Subcutaneous abdominal adipose tissue (tissue), 5 donors: ENCODE measurements around the gene LIMS4.
"Not testable (repeated sequence)": the region's sequence is repeated elsewhere in the genome, so short reads cannot be mapped to it uniquely, and the experiment has no call there.

Experiments
- H3K27ac ChIP-seq: one replicate; pipeline ENCODE4 v1.7.0; 2013; ENCODE audit warnings: low read depth, mild to moderate bottlenecking, inconsistent platforms, low read length, moderate library complexity
- H3K27me3 ChIP-seq, 5 donors: one replicate each; pipeline ENCODE4 v1.7.0; 2013; ENCODE audit warnings: low read length in 5 of 5, inconsistent platforms in 1 of 5; ENCODE audit not compliant: control insufficient read depth in 5 of 5, insufficient read depth in 4 of 5
- H3K36me3 ChIP-seq, 5 donors: one replicate each; pipeline ENCODE4 v1.7.0; 2013; ENCODE audit warnings: low read length in 5 of 5; ENCODE audit not compliant: control insufficient read depth in 5 of 5, insufficient read depth in 5 of 5
- H3K4me1 ChIP-seq, 5 donors: one replicate each; pipeline ENCODE4 v1.7.0; 2013; ENCODE audit warnings: low read length in 5 of 5, mild to moderate bottlenecking in 3 of 5, moderate library complexity in 1 of 5; ENCODE audit not compliant: control insufficient read depth in 5 of 5, insufficient read depth in 5 of 5
- H3K4me3 ChIP-seq, 5 donors: one replicate each; pipeline ENCODE4 v1.7.0; 2013; ENCODE audit warnings: low read length in 5 of 5, low read depth in 1 of 5
- H3K9ac ChIP-seq, 5 donors: one replicate each; pipeline ENCODE4 v1.7.0; 2013; ENCODE audit warnings: low read length in 5 of 5, mild to moderate bottlenecking in 4 of 5, moderate library complexity in 3 of 5
- H3K9me3 ChIP-seq, 5 donors: one replicate each; pipeline ENCODE4 v1.7.0; 2013; ENCODE audit warnings: low read length in 5 of 5; ENCODE audit not compliant: control insufficient read depth in 5 of 5
- donor health status: healthy.
- donor health status: healthy.
- donor health status: healthy.
- donor health status: healthy.
- donor health status: healthy.

Gene LIMS4

DNA sequence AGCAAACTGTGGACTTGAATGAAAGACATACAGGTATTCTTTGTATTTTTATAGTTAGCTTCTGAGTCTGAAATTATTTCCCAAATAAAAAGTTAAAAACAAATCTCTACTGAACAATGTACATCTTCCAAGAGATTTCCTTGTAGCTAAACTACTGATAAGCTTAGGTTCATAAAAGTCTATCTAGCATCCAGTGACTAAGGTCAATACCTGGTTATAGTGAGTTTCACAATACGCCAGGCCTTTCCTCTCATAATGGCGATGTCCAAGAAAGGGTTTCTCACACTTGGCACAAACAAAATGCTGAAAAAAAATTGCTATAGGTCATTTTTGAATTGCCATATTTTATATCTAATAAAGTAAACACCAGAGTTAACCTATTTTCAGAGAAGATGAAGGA, 21.7 kb downstream of the LIMS4 start:
- H3K9me3 ChIP-seq, H3K27me3 ChIP-seq, H3K4me1 ChIP-seq: not testable (repeated sequence)

DNA sequence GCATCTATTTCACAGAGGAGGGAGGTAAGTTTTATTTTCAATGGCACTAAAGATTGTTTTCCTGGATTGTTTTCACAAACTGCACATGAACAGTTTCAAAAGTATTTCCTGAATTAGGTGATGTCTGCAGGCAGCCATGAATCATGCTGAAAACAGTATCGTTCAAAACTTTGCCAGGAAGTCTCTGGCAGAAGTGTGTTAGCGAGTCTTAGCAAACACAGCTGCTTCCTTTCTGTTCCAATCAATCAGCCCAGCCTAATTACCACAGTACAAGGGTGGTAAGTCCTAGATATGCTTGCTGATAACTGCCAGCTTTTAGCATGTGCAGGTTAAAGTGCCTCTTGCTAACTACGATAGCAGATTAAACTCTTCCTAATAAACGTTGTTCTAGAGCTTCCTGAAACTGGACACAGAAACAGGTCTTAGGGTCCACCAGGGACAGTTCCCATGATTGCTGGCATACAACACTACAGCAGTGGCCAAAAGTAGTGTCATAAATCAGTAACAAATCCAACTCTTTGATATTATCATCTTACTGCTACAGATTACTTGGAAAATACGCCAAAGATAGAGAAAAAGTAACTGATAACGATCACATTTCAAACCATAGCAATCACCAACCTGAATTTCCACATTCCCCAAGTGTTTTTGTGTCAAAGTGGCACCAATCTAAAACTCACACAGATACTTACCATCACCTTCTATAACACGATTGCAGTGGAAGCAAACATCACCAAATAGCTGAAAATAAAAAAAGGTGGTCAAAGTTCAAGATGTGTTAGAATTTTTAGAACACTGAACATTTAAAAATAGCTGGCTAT, 23.3 kb downstream of the LIMS4 start:
- H3K9ac ChIP-seq, H3K36me3 ChIP-seq, H3K27me3 ChIP-seq, H3K4me1 ChIP-seq, H3K27ac ChIP-seq, H3K4me3 ChIP-seq, H3K9me3 ChIP-seq: not testable (repeated sequence)

More for the DNA sequence above, 21.7 kb downstream of the LIMS4 start:
- H3K27ac ChIP-seq, H3K9ac ChIP-seq, H3K36me3 ChIP-seq, H3K4me3 ChIP-seq: not testable (repeated sequence)

DNA sequence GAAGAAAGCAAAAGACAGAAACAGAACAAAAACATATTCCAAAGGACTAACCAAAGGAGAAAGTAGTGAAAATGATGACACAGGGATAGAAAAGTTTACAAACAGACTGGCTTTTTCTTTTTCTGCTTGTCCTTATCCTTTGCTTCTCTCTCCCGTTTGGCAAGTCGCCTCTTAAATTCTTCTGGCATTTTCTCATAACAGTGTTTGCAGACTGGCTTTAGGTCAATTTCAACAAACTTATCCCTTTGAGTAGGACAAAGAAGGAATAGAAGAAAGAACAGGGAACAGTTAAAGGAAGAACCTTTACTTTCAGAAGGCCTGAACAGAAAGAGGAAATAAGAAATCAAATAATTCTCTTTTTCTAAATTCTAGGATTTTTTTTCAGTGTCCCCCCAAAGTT, 26.0 kb downstream of the LIMS4 start:
- H3K9ac ChIP-seq, H3K27me3 ChIP-seq, H3K9me3 ChIP-seq, H3K27ac ChIP-seq, H3K4me1 ChIP-seq, H3K4me3 ChIP-seq, H3K36me3 ChIP-seq: not testable (repeated sequence)

DNA sequence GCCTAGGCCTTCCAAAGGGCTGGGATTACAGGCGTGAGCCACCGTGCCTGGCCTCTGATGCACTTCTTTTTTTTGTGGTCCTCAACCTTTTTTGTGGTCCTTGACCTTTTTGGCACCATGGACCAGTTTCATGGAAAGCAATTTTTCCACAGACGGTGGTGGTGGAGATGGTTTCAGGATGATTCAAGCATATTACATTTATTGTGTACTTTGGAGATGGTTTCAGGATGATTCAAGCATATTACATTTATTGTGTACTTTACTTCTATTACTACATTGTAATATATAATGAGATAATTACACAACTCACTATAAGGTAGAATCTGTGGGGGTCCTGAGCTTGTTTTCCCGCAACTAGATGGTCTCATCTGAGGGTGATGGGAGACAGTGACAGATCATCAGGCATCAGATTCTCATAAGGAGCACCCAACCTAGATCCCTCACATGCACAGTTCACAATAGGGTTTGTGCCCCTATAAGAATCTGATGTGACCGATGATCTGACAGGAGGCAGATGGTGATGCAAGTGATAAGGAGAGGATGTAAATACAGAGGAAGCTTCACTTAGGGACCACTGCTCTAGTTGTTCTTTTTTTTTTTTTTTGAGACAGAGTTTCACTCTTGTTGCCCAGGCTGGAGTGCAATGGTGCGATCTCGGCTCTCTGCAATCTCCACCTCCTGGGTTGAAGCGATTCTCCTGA, 29.2 kb downstream of the LIMS4 start:
- H3K27me3 ChIP-seq, H3K4me1 ChIP-seq, H3K9ac ChIP-seq, H3K9me3 ChIP-seq, H3K36me3 ChIP-seq, H3K4me3 ChIP-seq, H3K27ac ChIP-seq: not testable (repeated sequence)

DNA sequence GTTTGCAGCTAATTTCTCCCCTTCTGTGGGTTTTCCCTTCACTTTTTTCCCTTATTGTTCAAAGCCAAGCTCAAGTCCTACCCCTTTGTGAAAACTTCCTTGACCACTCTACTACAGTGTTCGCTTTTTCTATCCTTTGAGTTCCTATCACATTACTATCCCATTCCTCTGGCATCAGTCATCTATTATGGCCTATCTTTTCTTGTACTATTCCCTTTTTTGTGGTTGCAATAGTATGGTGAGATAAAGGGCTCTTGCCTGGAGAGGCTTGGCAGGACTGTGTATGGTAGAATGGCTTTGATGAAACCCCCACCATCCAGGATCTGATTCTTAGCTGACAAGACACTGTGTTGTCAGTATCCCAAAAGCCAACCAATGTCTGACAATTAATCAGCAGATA, 30.7 kb downstream of the LIMS4 start:
- not testable (repeated sequence) for H3K36me3 ChIP-seq, H3K27ac ChIP-seq, H3K4me1 ChIP-seq, H3K4me3 ChIP-seq, H3K9me3 ChIP-seq, H3K27me3 ChIP-seq, H3K9ac ChIP-seq

DNA sequence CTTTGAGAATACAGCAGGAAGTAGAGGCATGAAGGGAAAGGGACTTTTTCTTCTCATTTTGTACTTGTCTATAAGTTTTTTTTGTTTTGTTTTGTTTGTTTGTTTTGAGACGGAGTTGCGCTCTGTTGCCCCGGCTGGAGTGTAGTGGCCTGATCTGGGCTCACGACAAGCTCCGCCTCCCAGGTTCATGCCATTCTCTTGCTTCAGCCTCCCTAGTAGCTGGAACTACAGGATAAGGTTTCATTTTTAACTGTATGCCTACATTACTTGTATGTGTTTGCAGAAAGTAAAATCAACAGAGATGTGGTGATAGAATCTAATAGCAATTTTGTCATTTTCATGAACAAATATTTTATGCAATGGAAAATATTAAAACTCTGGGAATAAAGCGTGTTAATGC, 38.1 kb downstream of the LIMS4 start:
- not testable (repeated sequence) for H3K27ac ChIP-seq, H3K27me3 ChIP-seq, H3K9ac ChIP-seq, H3K4me3 ChIP-seq, H3K9me3 ChIP-seq, H3K4me1 ChIP-seq, H3K36me3 ChIP-seq

DNA sequence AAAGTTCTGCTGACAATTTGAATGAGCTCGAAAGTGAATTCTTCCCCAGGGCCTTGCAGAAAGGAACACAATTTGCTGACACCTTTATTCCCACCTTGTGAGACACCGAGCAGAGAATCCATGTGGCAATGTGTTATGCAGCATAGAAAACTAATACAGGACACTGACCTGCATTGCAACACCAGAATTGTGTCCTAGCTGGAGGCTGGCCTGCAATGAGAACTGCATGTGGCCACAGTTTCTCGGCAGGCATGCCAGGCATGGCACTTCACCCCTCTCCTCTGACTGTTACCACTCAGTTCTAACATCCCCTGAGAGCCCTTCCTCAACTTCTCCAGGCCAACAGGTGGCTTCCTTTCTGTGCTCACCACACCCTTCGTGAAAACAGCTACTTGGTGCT, 46.9 kb downstream of the LIMS4 start:
- H3K27ac ChIP-seq, H3K27me3 ChIP-seq, H3K4me1 ChIP-seq, H3K9ac ChIP-seq, H3K36me3 ChIP-seq, H3K9me3 ChIP-seq, H3K4me3 ChIP-seq: not testable (repeated sequence)

DNA sequence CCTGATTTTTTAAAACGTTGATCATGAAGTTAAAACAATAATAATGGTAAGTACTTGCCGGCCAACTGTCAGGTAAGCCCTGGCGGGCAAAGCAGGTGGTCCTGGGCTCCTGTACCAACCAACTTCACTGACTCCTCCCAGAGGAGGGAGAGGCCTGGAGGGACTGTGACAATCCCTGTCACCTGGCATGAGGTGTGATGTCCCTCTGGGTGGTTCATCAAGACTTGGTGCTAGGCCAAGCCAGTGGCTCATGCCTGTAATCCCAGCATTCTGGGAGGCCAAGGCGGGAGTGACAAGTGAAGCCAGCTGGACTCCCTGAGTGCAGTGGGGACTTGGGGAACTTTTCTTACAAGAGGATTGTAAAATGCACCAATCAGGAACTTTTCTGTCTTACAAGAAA, 48.2 kb downstream of the LIMS4 start:
- not testable (repeated sequence) for H3K4me1 ChIP-seq, H3K9me3 ChIP-seq, H3K27me3 ChIP-seq, H3K36me3 ChIP-seq, H3K4me3 ChIP-seq, H3K9ac ChIP-seq, H3K27ac ChIP-seq

DNA sequence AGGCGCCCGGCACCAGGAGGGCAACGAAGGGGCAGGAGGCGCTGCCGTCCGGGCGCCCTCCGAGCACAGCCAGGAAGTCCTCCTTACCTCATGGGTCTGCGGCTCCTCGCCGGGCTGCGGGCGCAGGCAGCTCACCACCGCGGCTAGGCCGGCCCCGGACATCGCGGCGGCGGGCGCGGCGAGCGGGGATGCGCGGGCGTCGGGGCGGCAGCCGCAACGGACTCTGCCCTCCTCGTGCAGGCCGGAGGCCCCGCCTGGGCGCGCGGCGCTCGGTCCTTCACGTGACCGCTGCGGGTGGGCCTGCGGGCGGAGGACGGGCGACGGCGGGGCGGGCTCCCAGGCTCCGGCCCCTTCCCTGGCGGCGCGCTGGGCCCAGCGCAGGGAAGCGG, 49.0 kb downstream of the LIMS4 start:
- H3K4me1 ChIP-seq, H3K36me3 ChIP-seq, H3K27me3 ChIP-seq, H3K4me3 ChIP-seq, H3K27ac ChIP-seq, H3K9me3 ChIP-seq, H3K9ac ChIP-seq: not testable (repeated sequence)

DNA sequence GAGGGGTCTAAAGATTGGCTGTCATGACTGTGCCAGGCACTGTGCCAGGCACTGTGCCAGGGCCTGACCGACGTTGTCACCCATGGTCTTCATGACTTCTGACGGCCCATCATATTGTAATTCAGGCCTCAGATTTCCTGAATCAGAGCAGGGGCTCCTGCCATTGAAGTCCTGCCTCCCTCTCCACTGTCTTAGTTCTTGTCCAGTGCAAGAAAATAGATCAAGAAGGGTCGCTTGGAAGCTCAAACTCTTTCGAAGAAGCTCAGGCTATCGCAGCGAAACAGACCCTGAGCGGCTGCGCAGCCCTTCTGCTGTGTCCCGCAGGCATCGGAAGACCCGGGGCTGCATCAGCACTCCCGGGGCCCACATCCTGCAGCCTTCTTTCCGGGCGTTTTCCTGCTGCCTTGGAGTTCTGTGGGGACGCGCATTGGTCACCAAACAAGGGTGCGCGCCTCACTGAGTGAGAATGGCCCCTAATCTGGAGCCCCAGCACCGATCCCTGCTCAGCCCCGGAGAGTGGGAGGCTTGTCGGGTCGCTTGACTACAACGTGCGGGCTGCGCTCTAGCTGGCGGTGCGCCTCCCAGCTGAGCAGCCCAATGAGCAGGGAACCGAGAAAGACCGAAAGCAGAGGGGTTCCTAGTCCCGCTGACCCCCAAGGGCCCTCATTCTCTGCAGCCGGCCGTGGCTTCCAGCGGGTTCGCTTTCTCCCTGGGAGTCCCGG, 49.6 kb downstream of the LIMS4 start:
- H3K9me3 ChIP-seq, H3K4me3 ChIP-seq, H3K4me1 ChIP-seq, H3K36me3 ChIP-seq, H3K27ac ChIP-seq, H3K27me3 ChIP-seq, H3K9ac ChIP-seq: not testable (repeated sequence)
